ENCODE data around the gene ELF5.

The ELF5 gene

GRCh38 chr11:34454308-34455032 lies 59.1 kb downstream of the ELF5 start:
- DNase-seq (ENCODE audit: low read depth in 2 of 2) = no peak

- no peak for DNase-seq (ENCODE audit: low read depth in 2 of 2)
Measured at GRCh38 chr11:34451053-34451452, 62.5 kb downstream of the ELF5 start.

- no peak for DNase-seq (ENCODE audit: low read depth in 2 of 2)
Measured at GRCh38 chr11:34449013-34449412, 64.6 kb downstream of the ELF5 start.

GRCh38 chr11:34448223-34448994 lies 65.2 kb downstream of the ELF5 start:
- no peak for DNase-seq (ENCODE audit: low read depth in 2 of 2)

GRCh38 chr11:34447044-34447443 lies 66.5 kb downstream of the ELF5 start:
- no peak for DNase-seq (ENCODE audit: low read depth in 2 of 2)

- DNase-seq (ENCODE audit: low read depth in 2 of 2) = no peak
Measured at GRCh38 chr11:34446386-34446785, 67.2 kb downstream of the ELF5 start.

- no peak for DNase-seq (ENCODE audit: low read depth in 2 of 2)
Measured at GRCh38 chr11:34445956-34446355, 67.6 kb downstream of the ELF5 start.

- DNase-seq (ENCODE audit: low read depth in 2 of 2) = no peak
Measured at GRCh38 chr11:34444428-34444827, 69.2 kb downstream of the ELF5 start.

- DNase-seq (ENCODE audit: low read depth in 2 of 2) = no peak
Measured at GRCh38 chr11:34443136-34443535, 70.5 kb downstream of the ELF5 start.

GRCh38 chr11:34441814-34442213 lies 71.8 kb downstream of the ELF5 start:
- DNase-seq (ENCODE audit: low read depth in 2 of 2) = no peak

- DNase-seq (ENCODE audit: low read depth in 2 of 2) = no peak
Measured at GRCh38 chr11:34439610-34440198, 73.9 kb downstream of the ELF5 start.

GRCh38 chr11:34438529-34439507 lies 74.8 kb downstream of the ELF5 start, which contains the start of gene CAT:
TSS of gene CAT (plus strand) at chr11:34438934. CDS start at chr11:34439014, 80 bp downstream.
- peak; percentile 95 to 96 for DNase-seq (ENCODE audit: low read depth in 2 of 2)

- DNase-seq (ENCODE audit: low read depth in 2 of 2) = no peak
Measured at GRCh38 chr11:34437224-34438125, 76.1 kb downstream of the ELF5 start.

- DNase-seq (ENCODE audit: low read depth in 2 of 2) = no peak
Measured at GRCh38 chr11:34433899-34434298, 79.7 kb downstream of the ELF5 start.

- no peak for DNase-seq (ENCODE audit: low read depth in 2 of 2)
Measured at GRCh38 chr11:34432822-34433221, 80.8 kb downstream of the ELF5 start.

- DNase-seq (ENCODE audit: low read depth in 2 of 2) = no peak
Measured at GRCh38 chr11:34431979-34432378, 81.6 kb downstream of the ELF5 start.

Measured in stimulated activated CD8-positive, alpha-beta memory T cell treated with anti-CD3 and anti-CD28 coated beads, Interleukin-2, amount 100 ng/mL, for 48 hours (primary cell).